Measurements from ENCODE around the gene AP4S1.

DNA sequence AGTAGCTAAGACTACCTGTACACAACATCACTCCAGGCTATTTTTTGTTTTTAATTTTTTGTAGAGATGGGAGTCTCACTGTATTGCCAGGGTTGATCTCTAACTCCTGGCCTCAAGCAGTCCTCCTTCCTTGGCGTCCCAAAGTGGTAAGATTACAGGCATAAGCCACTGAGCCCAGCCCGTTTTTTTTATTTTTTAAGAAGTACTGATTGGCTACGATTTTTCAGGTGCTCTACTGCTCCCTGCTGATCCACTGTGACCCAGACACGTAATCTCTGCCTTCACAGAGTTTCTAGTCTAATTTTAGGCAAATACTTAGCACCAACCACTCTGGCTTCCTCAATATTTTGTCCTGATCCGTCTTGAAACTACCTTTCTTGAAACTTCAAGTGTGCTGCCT, 5.0 kb downstream of the AP4S1 start:
- TF ChIP-seq, protein P1, sequence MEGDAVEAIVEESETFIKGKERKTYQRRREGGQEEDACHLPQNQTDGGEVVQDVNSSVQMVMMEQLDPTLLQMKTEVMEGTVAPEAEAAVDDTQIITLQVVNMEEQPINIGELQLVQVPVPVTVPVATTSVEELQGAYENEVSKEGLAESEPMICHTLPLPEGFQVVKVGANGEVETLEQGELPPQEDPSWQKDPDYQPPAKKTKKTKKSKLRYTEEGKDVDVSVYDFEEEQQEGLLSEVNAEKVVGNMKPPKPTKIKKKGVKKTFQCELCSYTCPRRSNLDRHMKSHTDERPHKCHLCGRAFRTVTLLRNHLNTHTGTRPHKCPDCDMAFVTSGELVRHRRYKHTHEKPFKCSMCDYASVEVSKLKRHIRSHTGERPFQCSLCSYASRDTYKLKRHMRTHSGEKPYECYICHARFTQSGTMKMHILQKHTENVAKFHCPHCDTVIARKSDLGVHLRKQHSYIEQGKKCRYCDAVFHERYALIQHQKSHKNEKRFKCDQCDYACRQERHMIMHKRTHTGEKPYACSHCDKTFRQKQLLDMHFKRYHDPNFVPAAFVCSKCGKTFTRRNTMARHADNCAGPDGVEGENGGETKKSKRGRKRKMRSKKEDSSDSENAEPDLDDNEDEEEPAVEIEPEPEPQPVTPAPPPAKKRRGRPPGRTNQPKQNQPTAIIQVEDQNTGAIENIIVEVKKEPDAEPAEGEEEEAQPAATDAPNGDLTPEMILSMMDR (IDR thresholded peaks at IDR 0.05 in 4 of 5, conservative IDR thresholded peaks at IDR 0.05 in 1 of 5) = no peak
- TF ChIP-seq POLR2A (IDR thresholded peaks at IDR 0.05) = no peak
